GM18951 (cell line): Measurements from ENCODE around the gene UBR3.
"Not testable (repeated sequence)": the region's sequence is repeated elsewhere in the genome, so short reads cannot be mapped to it uniquely, and the experiment has no call there.

ENCODE experiments used
- POLR2A ChIP-seq: IDR thresholded peaks from 4 replicates; pipeline ENCODE4 v1.6.1; 2011; ENCODE audit warnings: mild to moderate bottlenecking; ENCODE audit not compliant: insufficient read length, insufficient read depth; ENCODE audit errors: extremely low read depth
- in situ Hi-C: fragments of 300-500 bp; cut with MboI; formaldehyde crosslinking; loops from one replicate; pipeline ENCODE4 v1.12.0; 2022; ENCODE audit warnings: low sequenced_read_pairs, mixed read lengths, inconsistent platforms; ENCODE audit not compliant: unreplicated experiment

The UBR3 gene

GRCh38 chr2:170118641-170119040, 291.4 kb downstream of the UBR3 start:
- TF ChIP-seq POLR2A: no peak
- in situ Hi-C loops: no loop called here

GRCh38 chr2:170119326-170119725, 292.1 kb downstream of the UBR3 start:
- in situ Hi-C loops: not testable (repeated sequence)

GRCh38 chr2:170121689-170122088, 294.4 kb downstream of the UBR3 start:
- in situ Hi-C loops: no loop called here
- no peak for TF ChIP-seq POLR2A

- TF ChIP-seq POLR2A: no peak
- in situ Hi-C loops: no loop called here
These were observed 295.8 kb downstream of the UBR3 start for GRCh38 chr2:170122883-170123547.

GRCh38 chr2:170123593-170123992, 296.3 kb downstream of the UBR3 start:
- TF ChIP-seq POLR2A: no peak
- in situ Hi-C loops: no loop called here

GRCh38 chr2:170126138-170126728, 299.0 kb downstream of the UBR3 start:
- in situ Hi-C loops: not testable (repeated sequence)
